GM23338 (cell line): Measurements from ENCODE around the gene TRIM28.

ENCODE experiments used
- CREB1 ChIP-seq: fragments of 250-450 bp; sonication (Bioruptor Pico); IDR thresholded peaks from 2 replicates; pipeline ENCODE4 v1.5.0; 2020; ENCODE audit warnings: low read depth, mild to moderate bottlenecking, moderate library complexity
- CTCF ChIP-seq, 2 experiments: fragments of 200-600 bp in 1 of 2; sonication (generic) in 1 of 2; conservative IDR thresholded peaks; 2 replicates each; pipeline versions ENCODE4 v1.5.1 to v1.6.1; 2016 to 2017; ENCODE audit warnings: antibody characterized with exemption in 2 of 2, low read depth in 2 of 2, mild to moderate bottlenecking in 2 of 2, moderate library complexity in 1 of 2
- EZH2 ChIP-seq: fragments of 200-600 bp; sonication (generic); IDR thresholded peaks from one replicate; pipeline ENCODE4 v1.8.0; 2017; ENCODE audit warnings: antibody characterized with exemption, mild to moderate bottlenecking, low read depth; ENCODE audit not compliant: unreplicated experiment
- EZH2phosphoT487 ChIP-seq: fragments of 200-600 bp; sonication (generic); IDR thresholded peaks from one replicate; pipeline ENCODE4 v1.8.1; 2018; ENCODE audit warnings: antibody characterized with exemption; ENCODE audit not compliant: unreplicated experiment
- JUNB ChIP-seq: IDR thresholded peaks from one replicate; pipeline ENCODE4 v1.6.1; 2016; ENCODE audit warnings: antibody characterized with exemption; ENCODE audit not compliant: unreplicated experiment
- POLR2AphosphoS5 ChIP-seq: IDR thresholded peaks from 2 replicates; pipeline ENCODE4 v1.6.1; 2016; ENCODE audit warnings: antibody characterized with exemption, low read depth
- STAT1 ChIP-seq: IDR thresholded peaks from one replicate; pipeline ENCODE4 v1.6.1; 2016; ENCODE audit warnings: antibody characterized with exemption; ENCODE audit not compliant: unreplicated experiment
- ZNF331 ChIP-seq: fragments of 250-450 bp; sonication (Bioruptor Pico); IDR thresholded peaks from 2 replicates; pipeline ENCODE4 v1.5.0; 2020; ENCODE audit warnings: low read depth, mild to moderate bottlenecking, moderate library complexity
- TF ChIP-seq, protein P1 (sequence below): IDR thresholded peaks from one replicate; pipeline ENCODE4 v1.6.1; 2018; ENCODE audit warnings: antibody characterized with exemption; ENCODE audit not compliant: unreplicated experiment
- TF ChIP-seq, protein P2 (sequence below): IDR thresholded peaks from 2 replicates; pipeline ENCODE4 v1.6.1; 2016; ENCODE audit warnings: antibody characterized with exemption

DNA sequence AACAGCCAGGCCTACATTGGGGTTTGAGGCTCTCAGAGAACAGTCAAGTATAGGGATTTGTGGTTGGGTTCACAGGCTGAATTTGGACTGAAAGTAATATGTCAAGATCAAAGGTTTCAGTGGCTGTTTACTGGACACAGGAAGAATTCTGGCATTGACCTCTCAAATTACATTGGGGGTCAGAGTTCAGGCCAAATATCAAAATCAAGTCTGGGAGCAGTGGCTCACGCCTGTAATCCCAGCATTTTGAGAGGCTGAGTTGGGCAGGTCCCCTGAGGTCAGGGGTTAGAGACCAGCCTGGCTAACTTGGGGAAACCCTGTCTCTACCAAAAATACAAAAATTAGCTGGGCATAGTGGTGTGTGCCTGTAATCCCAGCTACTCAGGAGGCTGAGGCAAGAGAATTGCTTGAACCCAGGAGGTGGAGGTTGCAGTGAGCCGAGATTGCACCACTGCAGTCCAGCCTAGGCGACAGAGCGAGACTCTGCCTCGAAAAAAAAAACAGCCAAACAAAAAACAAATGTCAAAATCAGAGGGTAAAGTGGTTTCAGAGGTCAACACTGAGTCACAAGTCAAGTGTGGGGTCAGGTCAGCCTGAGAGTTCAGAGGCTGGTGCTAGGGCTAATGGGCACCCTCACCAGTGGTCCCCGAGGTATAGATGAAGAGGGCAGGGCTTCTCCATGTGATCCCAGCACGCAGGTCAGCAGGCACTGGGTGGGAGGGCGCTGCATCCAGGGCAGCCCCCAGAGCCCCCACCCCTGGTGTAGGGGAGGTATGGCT is 33.6 kb upstream of the TRIM28 start:
- TF ChIP-seq CTCF (conservative IDR thresholded peaks at IDR 0.05; ENCODE audit: low read depth in 2 of 2), result no peak
- no peak for TF ChIP-seq POLR2AphosphoS5
- TF ChIP-seq, protein P1, sequence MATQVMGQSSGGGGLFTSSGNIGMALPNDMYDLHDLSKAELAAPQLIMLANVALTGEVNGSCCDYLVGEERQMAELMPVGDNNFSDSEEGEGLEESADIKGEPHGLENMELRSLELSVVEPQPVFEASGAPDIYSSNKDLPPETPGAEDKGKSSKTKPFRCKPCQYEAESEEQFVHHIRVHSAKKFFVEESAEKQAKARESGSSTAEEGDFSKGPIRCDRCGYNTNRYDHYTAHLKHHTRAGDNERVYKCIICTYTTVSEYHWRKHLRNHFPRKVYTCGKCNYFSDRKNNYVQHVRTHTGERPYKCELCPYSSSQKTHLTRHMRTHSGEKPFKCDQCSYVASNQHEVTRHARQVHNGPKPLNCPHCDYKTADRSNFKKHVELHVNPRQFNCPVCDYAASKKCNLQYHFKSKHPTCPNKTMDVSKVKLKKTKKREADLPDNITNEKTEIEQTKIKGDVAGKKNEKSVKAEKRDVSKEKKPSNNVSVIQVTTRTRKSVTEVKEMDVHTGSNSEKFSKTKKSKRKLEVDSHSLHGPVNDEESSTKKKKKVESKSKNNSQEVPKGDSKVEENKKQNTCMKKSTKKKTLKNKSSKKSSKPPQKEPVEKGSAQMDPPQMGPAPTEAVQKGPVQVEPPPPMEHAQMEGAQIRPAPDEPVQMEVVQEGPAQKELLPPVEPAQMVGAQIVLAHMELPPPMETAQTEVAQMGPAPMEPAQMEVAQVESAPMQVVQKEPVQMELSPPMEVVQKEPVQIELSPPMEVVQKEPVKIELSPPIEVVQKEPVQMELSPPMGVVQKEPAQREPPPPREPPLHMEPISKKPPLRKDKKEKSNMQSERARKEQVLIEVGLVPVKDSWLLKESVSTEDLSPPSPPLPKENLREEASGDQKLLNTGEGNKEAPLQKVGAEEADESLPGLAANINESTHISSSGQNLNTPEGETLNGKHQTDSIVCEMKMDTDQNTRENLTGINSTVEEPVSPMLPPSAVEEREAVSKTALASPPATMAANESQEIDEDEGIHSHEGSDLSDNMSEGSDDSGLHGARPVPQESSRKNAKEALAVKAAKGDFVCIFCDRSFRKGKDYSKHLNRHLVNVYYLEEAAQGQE, result no peak
- TF ChIP-seq EZH2, result no peak
- TF ChIP-seq CREB1 (CRISPR knock-in tag), result no peak
- no peak for TF ChIP-seq EZH2phosphoT487
- no peak for TF ChIP-seq JUNB
- no peak for TF ChIP-seq STAT1
- TF ChIP-seq, protein P2, sequence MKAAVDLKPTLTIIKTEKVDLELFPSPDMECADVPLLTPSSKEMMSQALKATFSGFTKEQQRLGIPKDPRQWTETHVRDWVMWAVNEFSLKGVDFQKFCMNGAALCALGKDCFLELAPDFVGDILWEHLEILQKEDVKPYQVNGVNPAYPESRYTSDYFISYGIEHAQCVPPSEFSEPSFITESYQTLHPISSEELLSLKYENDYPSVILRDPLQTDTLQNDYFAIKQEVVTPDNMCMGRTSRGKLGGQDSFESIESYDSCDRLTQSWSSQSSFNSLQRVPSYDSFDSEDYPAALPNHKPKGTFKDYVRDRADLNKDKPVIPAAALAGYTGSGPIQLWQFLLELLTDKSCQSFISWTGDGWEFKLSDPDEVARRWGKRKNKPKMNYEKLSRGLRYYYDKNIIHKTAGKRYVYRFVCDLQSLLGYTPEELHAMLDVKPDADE, result no peak
- TF ChIP-seq ZNF331, result no peak
